G401.6 (cell line): ENCODE results near the gene HCAR3.

Experiments
- FAIRE-seq: peaks from 2 replicates; lab custom pipeline; 2012; peaks lifted over from hg19 to GRCh38; lab: Jason Lieb, UNC

Gene HCAR3

DNA sequence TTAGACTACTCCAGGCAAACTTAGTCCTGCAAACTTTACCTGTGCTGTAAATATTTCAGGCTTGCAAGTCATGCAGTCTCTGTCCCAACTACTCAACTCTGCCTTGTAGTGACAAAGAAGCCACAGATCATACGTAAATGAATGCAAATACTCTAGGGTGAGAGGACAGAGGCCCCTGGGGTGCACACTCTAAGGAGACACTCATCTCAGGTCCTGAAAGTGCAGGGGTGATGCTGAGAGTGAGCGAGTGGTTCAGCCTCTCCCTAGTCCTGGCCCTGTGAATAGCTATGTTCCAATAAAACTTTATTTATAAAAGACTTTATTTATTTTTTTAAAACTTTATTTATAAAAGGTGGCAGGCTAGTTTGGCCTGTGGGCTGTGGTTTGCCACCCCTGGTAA lies 48.3 kb downstream of the HCAR3 start:
- FAIRE-seq, result no peak

DNA sequence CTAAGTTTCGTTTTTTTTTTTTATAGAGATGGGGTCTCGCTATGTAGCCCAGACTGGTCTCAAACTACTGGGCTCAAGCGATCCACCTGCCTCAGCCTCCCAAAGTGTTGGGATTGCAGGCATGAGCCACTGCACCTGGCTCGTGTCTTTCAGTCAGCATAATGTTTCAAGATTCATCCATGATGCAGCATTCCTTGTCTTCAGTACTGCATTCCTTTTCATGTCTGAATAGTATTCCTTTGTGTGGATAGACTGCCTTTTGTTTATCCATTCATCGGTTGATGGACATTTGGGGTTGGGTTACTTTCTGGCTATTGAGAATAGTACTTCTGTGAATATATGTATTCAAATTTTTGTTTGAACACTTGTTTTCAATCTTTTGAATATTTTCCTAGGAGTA lies 50.9 kb downstream of the HCAR3 start:
- no peak for FAIRE-seq

DNA sequence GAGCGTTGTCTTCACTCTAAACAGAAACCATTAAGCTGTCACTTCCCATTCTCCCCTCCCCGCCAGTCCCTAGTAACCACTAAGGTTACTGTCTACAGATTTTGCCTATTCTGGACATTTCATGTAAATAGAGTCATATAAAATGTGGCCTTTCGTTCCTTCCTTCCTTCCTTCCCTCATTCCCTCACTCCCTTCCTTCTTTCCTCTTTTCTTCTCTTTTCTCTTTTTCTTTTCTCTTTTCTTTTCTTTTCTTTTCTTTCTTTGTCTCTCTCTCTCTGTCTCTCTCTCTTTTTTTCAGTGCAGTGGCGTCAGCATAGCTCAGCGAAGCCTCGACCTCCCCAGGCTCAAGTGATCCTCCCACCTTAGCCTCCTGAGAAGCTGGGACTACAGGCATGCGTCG lies 51.3 kb downstream of the HCAR3 start:
- FAIRE-seq, result no peak
